Stimulated activated CD4-positive, alpha-beta T cell treated with anti-CD3 and anti-CD28 coated beads, TNF-alpha, amount 100 ng/mL, for 1 hour (primary cell): ENCODE results near the gene ADAP1.
A peak's percentile ranks its signal among the peaks of the same experiment; 100 is the strongest.
"Not testable (repeated sequence)": the region's sequence is repeated elsewhere in the genome, so short reads cannot be mapped to it uniquely, and the experiment has no call there.

ENCODE experiments used
- DNase-seq, 3 donors: peaks; one replicate each; pipeline ENCODE4 v3.0.0-alpha.2; 2020; ENCODE audit warnings: low read depth in 3 of 3, low spot score in 1 of 3

The ADAP1 gene

GRCh38 chr7:883055-884021 is 71.1 kb downstream of the ADAP1 start:
- no peak for DNase-seq

- no peak for DNase-seq
Observed at GRCh38 chr7:882336-883035, 72.0 kb downstream of the ADAP1 start.

- DNase-seq, result no peak
Observed at GRCh38 chr7:881441-882234, 72.8 kb downstream of the ADAP1 start.

GRCh38 chr7:880450-880849 is 74.0 kb downstream of the ADAP1 start:
- DNase-seq, result no peak

- DNase-seq, result no peak
Observed at GRCh38 chr7:879706-880105, 74.8 kb downstream of the ADAP1 start.

- no peak for DNase-seq
Observed at GRCh38 chr7:879093-879492, 75.4 kb downstream of the ADAP1 start.

- no peak for DNase-seq
Observed at GRCh38 chr7:877312-878232, 76.9 kb downstream of the ADAP1 start.

GRCh38 chr7:876972-877311 is 77.5 kb downstream of the ADAP1 start:
- no peak for DNase-seq

GRCh38 chr7:876077-876971 is 78.2 kb downstream of the ADAP1 start, which contains the start of gene GET4:
TSS of gene GET4 (plus strand) at chr7:876554. CDS start at chr7:876646, 92 bp downstream.
- peak; percentile 95 to 98 (median 95) for DNase-seq

- no peak for DNase-seq
Observed at GRCh38 chr7:875476-876076, 78.9 kb downstream of the ADAP1 start.

GRCh38 chr7:875051-875450 is 79.4 kb downstream of the ADAP1 start:
- DNase-seq, result no peak

GRCh38 chr7:874031-874749 is 80.3 kb downstream of the ADAP1 start:
- no peak for DNase-seq

- DNase-seq, result peak in 2 of 3 donors; percentile 41 to 50
Observed at GRCh38 chr7:873367-874002, 81.0 kb downstream of the ADAP1 start.

- not testable (repeated sequence) for DNase-seq
Observed at GRCh38 chr7:872685-873084, 81.8 kb downstream of the ADAP1 start.

GRCh38 chr7:871900-872537 is 82.5 kb downstream of the ADAP1 start:
- DNase-seq, result no peak

- DNase-seq, result no peak
Observed at GRCh38 chr7:869348-869747, 85.1 kb downstream of the ADAP1 start.

GRCh38 chr7:868189-868486 is 86.3 kb downstream of the ADAP1 start:
- DNase-seq, result no peak
